NB4 (cell line): ENCODE measurements around the gene GPC5.

Source experiments
- POLR2A ChIP-seq: IDR thresholded peaks from 2 replicates; pipeline ENCODE4 v1.6.1; 2011; ENCODE audit warnings: mild to moderate bottlenecking; ENCODE audit not compliant: insufficient read length; ENCODE audit errors: extremely low read depth
- TF ChIP-seq, protein P1 (sequence below): IDR thresholded peaks from one replicate; pipeline ENCODE4 v1.5.1; 2012; ENCODE audit warnings: low read depth, low read length
- TF ChIP-seq, protein P2 (sequence below): IDR thresholded peaks from 2 replicates; pipeline ENCODE4 v1.6.1; 2011; ENCODE audit warnings: low read depth, low read length

DNA sequence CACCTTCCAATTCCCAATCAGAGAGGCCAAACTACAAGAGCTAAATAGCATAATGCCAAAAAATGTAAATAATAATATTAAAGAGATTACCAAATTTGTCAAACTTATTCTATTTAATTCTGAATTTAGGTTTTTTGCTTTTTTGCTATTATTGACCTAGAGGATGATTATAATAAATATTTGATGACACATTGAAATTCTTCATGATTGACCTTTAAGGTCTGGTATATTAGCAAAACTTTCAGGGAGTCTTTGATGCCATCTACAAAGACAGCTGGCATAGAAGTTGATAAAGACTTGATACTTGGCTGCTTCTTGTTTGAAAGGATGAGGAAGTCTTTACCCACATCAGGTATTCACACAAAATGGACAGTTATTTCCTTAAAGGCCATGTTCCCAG lies 1168.3 kb downstream of the GPC5 start:
- TF ChIP-seq POLR2A, result no peak
- TF ChIP-seq, protein P1, sequence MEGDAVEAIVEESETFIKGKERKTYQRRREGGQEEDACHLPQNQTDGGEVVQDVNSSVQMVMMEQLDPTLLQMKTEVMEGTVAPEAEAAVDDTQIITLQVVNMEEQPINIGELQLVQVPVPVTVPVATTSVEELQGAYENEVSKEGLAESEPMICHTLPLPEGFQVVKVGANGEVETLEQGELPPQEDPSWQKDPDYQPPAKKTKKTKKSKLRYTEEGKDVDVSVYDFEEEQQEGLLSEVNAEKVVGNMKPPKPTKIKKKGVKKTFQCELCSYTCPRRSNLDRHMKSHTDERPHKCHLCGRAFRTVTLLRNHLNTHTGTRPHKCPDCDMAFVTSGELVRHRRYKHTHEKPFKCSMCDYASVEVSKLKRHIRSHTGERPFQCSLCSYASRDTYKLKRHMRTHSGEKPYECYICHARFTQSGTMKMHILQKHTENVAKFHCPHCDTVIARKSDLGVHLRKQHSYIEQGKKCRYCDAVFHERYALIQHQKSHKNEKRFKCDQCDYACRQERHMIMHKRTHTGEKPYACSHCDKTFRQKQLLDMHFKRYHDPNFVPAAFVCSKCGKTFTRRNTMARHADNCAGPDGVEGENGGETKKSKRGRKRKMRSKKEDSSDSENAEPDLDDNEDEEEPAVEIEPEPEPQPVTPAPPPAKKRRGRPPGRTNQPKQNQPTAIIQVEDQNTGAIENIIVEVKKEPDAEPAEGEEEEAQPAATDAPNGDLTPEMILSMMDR, result no peak
- TF ChIP-seq, protein P2, sequence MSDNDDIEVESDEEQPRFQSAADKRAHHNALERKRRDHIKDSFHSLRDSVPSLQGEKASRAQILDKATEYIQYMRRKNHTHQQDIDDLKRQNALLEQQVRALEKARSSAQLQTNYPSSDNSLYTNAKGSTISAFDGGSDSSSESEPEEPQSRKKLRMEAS, result no peak
